Bronchial smooth muscle cell (primary cell): Measurements from ENCODE around the gene TMEM121. TPM values are rescaled to one million over a fixed set of nuclear protein-coding genes. Genes with fewer than 3 reads are reported as not detected.

Experiments
- total RNA-seq: library from RNA; depleted of rRNA; stranded (reverse); fragments of >200 nt; gene quantifications from 2 replicates; pipeline ENCODE4 v1.2.1, GENCODE V29; 2014

The TMEM121 gene
- total RNA-seq = 6.6 and 10.1 TPM in 2 replicates

GRCh38 chr14:105525861-105526775 is at the start of gene TMEM121:
TSS of gene TMEM121 (plus strand) at chr14:105526583. CDS start at chr14:105528835, 2,252 bp downstream.

GRCh38 chr14:105486163-105486973 is 40.0 kb upstream of the TMEM121 start, which contains the start of gene CRIP1:
TSS of gene CRIP1 (plus strand) at chr14:105486886. CDS start at chr14:105487260, 374 bp downstream.

GRCh38 chr14:105490572-105491365 is 35.6 kb upstream of the TMEM121 start, which contains the start of gene TEDC1:
TSS of gene TEDC1 (plus strand) at chr14:105491246. CDS start at chr14:105491376, 130 bp downstream.

Other genes starting within 250 kb of the TMEM121 start
- gene BRF1, start 225.6 kb upstream of the TMEM121 start, total RNA-seq = 36.1 and 36.5 TPM in 2 replicates
- gene PACS2, start 211.8 kb upstream of the TMEM121 start, total RNA-seq = 41.1 and 52.3 TPM in 2 replicates
- 0.43 and 0.47 TPM in 2 replicates for gene TEX22, start 128.0 kb upstream of the TMEM121 start, total RNA-seq
- 26.6 and 29.6 TPM in 2 replicates for gene MTA1, start 106.8 kb upstream of the TMEM121 start, total RNA-seq
- 26.7 and 43.5 TPM in 2 replicates for gene CRIP2, start 51.8 kb upstream of the TMEM121 start, total RNA-seq
- 6.2 and 9.3 TPM in 2 replicates for gene CRIP1, start 39.7 kb upstream of the TMEM121 start, total RNA-seq
- gene TEDC1, start 35.3 kb upstream of the TMEM121 start, total RNA-seq = 1.5 and 2.4 TPM in 2 replicates